Measurements from ENCODE around the gene NACC2. TPM values are rescaled to one million over a fixed set of nuclear protein-coding genes. Genes with fewer than 3 reads are reported as not detected.
"Not testable (repeated sequence)": the region's sequence is repeated elsewhere in the genome, so short reads cannot be mapped to it uniquely, and the experiment has no call there.

NACC2 gene
- total RNA-seq, 1 donor from 2014 or later: 9.6 TPM

GRCh38 chr9:136074706-136075105 lies 20.4 kb downstream of the NACC2 start:
- Mint-ChIP-seq H3K36me3 (ENCODE audit: low read depth, unreplicated experiment) (peaks cover 3% of the 10 kb centered on the region), H3K4me1 (ENCODE audit: unreplicated experiment) (no peaks in the 10 kb centered on the region), H3K27me3 (ENCODE audit: unreplicated experiment) (peaks cover 2% of the 10 kb centered on the region), H3K9me3 (ENCODE audit: unreplicated experiment) (no peaks in the 10 kb centered on the region), H3K4me3 (ENCODE audit: unreplicated experiment) (no peak overlapping the region), H3K27ac (ENCODE audit: unreplicated experiment) (no peak overlapping the region)
- no peak for TF ChIP-seq CTCF (IDR thresholded peaks at IDR 0.05; ENCODE audit: unreplicated experiment)
- DNase-seq (ENCODE audit: low spot score): no peak

GRCh38 chr9:136062657-136063439 lies 32.2 kb downstream of the NACC2 start:
- no peak for DNase-seq (ENCODE audit: low spot score)
- Mint-ChIP-seq H3K27ac (ENCODE audit: unreplicated experiment) (no peak overlapping the region), H3K27me3 (ENCODE audit: unreplicated experiment) (no peaks in the 10 kb centered on the region), H3K4me1 (ENCODE audit: unreplicated experiment) (no peaks in the 10 kb centered on the region), H3K4me3 (ENCODE audit: unreplicated experiment) (no peak overlapping the region), H3K9me3 (ENCODE audit: unreplicated experiment) (no peaks in the 10 kb centered on the region), H3K36me3 (ENCODE audit: low read depth, unreplicated experiment) (peaks cover 4% of the 10 kb centered on the region)
- TF ChIP-seq CTCF (IDR thresholded peaks at IDR 0.05; ENCODE audit: unreplicated experiment): no peak

- H3K9me3 Mint-ChIP-seq (ENCODE audit: unreplicated experiment); H3K4me3 Mint-ChIP-seq (ENCODE audit: unreplicated experiment); H3K27me3 Mint-ChIP-seq (ENCODE audit: unreplicated experiment); DNase-seq (ENCODE audit: low spot score); H3K4me1 Mint-ChIP-seq (ENCODE audit: unreplicated experiment); H3K27ac Mint-ChIP-seq (ENCODE audit: unreplicated experiment); H3K36me3 Mint-ChIP-seq (ENCODE audit: low read depth, unreplicated experiment): not testable (repeated sequence)
These were observed 33.2 kb downstream of the NACC2 start for GRCh38 chr9:136061916-136062315.

- Mint-ChIP-seq H3K4me3 (ENCODE audit: unreplicated experiment) (no peak overlapping the region), H3K4me1 (ENCODE audit: unreplicated experiment) (no peaks in the 10 kb centered on the region), H3K27ac (ENCODE audit: unreplicated experiment) (no peak overlapping the region), H3K9me3 (ENCODE audit: unreplicated experiment) (no peaks in the 10 kb centered on the region), H3K27me3 (ENCODE audit: unreplicated experiment) (no peaks in the 10 kb centered on the region), H3K36me3 (ENCODE audit: low read depth, unreplicated experiment) (peaks cover 4% of the 10 kb centered on the region)
- TF ChIP-seq CTCF (IDR thresholded peaks at IDR 0.05; ENCODE audit: unreplicated experiment): no peak
- no peak for DNase-seq (ENCODE audit: low spot score)
These were observed 33.7 kb downstream of the NACC2 start for GRCh38 chr9:136061405-136061804.

GRCh38 chr9:136060671-136061371 lies 34.3 kb downstream of the NACC2 start:
- H3K9me3 Mint-ChIP-seq (ENCODE audit: unreplicated experiment): no peaks in the 10 kb centered on the region
- H3K4me3 Mint-ChIP-seq (ENCODE audit: unreplicated experiment): no peak overlapping the region
- no peaks in the 10 kb centered on the region for H3K27me3 Mint-ChIP-seq (ENCODE audit: unreplicated experiment)
- H3K36me3 Mint-ChIP-seq (ENCODE audit: low read depth, unreplicated experiment): peaks cover 4% of the 10 kb centered on the region
- H3K4me1 Mint-ChIP-seq (ENCODE audit: unreplicated experiment): no peaks in the 10 kb centered on the region
- no peak overlapping the region for H3K27ac Mint-ChIP-seq (ENCODE audit: unreplicated experiment)
- DNase-seq (ENCODE audit: low spot score): no peak
- TF ChIP-seq CTCF (IDR thresholded peaks at IDR 0.05; ENCODE audit: unreplicated experiment): no peak

Measured in endothelial cell (in vitro differentiated cells).